ENCODE results near the gene RASAL1. TPM values are rescaled to one million over a fixed set of nuclear protein-coding genes. Genes with fewer than 3 reads are reported as not detected.

Gene RASAL1
- total and polyA plus RNA-seq, 11 donors = not detected

DNA sequence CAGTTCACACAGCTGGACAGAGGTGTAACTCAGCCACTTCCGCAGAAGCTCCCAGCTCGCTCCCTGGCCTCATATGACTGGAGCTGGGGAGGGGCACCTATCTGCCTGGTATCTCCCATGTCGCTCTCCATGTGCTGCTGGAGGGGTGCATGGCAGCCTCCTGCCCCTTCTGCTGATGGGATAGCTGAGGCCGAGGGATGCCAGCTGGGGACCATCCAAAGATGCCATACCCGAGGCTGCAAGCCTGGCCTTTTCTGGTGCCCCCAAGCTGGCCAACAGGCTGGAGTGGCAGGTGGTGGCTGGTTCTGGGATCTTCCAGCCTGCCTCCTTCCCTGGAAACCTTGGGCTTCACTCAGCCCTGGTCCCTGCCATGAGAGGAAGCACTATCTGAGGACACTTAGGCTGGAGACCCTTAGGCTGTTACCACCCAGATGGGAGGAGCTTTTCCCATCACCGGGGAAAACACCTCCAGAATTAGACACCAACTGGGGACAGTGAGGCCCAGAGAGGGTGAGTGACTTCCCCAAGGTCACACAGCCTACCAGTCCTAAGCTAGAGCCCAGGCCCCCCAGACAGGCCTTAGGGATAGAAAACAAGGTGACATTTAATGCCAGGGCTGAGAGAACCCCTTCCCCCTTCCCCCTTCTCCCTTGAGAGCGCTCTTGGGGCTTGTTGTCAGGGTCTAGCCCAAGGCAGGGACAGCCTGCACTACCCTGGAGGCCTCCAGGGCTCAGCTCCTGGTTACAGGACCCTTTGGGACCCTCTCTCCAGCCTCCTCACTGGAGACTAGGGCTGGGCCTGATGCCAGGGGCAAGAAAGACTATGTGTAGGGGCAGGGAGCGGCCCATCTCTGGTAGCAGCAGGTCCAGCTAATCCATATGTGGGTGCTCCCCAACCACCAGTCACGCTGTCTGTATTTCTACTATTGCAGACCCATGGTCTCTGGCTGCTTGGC lies 71.9 kb downstream of the RASAL1 start:
- 81 to 88% (median 82%) methylated on average over 4 to 9 of the region's 9 CpGs for WGBS, 4 donors
- H3K4me3 ChIP-seq = no peak overlapping the region
- ATAC-seq (no peak), DNase-seq (no peak)
- H3K4me1 ChIP-seq = no peaks in the 10 kb centered on the region
- peaks cover 0 to 24% (median 11%) of the 10 kb centered on the region in 9 donors for H3K27me3 ChIP-seq
- no peak overlapping the region for H3K27ac ChIP-seq
- no peaks in the 10 kb centered on the region for H3K9me3 ChIP-seq
- TF ChIP-seq POLR2A (IDR thresholded peaks at IDR 0.05) = no peak
- TF ChIP-seq, protein P1, sequence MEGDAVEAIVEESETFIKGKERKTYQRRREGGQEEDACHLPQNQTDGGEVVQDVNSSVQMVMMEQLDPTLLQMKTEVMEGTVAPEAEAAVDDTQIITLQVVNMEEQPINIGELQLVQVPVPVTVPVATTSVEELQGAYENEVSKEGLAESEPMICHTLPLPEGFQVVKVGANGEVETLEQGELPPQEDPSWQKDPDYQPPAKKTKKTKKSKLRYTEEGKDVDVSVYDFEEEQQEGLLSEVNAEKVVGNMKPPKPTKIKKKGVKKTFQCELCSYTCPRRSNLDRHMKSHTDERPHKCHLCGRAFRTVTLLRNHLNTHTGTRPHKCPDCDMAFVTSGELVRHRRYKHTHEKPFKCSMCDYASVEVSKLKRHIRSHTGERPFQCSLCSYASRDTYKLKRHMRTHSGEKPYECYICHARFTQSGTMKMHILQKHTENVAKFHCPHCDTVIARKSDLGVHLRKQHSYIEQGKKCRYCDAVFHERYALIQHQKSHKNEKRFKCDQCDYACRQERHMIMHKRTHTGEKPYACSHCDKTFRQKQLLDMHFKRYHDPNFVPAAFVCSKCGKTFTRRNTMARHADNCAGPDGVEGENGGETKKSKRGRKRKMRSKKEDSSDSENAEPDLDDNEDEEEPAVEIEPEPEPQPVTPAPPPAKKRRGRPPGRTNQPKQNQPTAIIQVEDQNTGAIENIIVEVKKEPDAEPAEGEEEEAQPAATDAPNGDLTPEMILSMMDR (IDR thresholded peaks at IDR 0.05) = no peak
- H3K36me3 ChIP-seq = no peaks in the 10 kb centered on the region
- intact Hi-C loops (cut with DNase I) = no loop called here

DNA sequence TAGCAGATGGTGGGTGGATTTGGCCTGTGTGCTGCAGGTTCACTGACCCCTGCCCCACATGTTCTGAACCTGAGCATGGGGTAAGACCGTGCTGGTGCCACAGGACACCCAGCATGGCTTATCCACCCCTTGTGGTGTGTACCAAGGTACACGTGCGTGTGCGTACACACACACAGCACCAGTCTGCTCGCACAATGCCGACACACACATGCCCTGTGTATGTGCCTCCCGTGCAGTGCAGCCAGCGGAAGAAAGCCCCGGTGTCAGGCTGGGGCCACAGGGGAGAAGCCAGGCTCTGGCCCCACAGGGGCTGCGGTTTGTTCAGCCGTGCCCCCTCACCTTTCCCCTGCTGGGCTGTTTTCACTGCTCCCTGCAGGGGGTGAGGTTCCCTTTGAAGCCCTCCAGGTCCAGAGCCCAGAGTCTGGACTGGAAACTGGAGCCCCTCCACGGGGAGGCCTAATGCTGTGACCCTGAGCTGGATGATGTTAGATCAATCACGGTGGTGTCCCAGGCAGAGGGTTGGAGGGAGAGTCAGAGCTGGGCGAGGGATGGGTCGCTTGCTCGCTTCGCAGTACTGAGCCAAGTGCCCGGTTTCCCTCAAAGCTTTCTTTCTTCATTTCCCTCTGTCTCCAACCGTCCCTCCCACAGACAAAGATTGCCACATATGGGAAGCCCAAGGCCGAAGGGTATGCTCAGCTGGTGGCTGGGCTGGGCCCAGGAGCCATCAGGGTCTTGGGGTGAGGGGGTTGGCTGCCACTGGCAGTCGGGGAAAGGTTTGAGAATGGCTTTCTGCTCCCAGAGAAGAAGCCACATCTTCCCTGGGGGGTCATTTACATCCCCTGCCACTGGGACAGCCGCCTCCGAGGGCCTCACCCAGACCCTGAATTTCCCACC lies 72.8 kb downstream of the RASAL1 start:
- peaks cover 0 to 29% (median 14%) of the 10 kb centered on the region in 9 donors for H3K27me3 ChIP-seq
- no peak overlapping the region for H3K27ac ChIP-seq
- H3K4me3 ChIP-seq = no peak overlapping the region
- intact Hi-C loops (cut with DNase I) = no loop called here
- DNase-seq = no peak
- peaks cover 0 to under 1% (median 0%) of the 10 kb centered on the region in 12 donors for H3K4me1 ChIP-seq
- ATAC-seq = no peak
- H3K9me3 ChIP-seq = no peaks in the 10 kb centered on the region
- H3K36me3 ChIP-seq = no peaks in the 10 kb centered on the region
- 60 to 66% (median 66%) methylated on average over 14 to 23 of the region's 23 CpGs for WGBS, 4 donors
- TF ChIP-seq POLR2A (IDR thresholded peaks at IDR 0.05) = no peak
- TF ChIP-seq, protein P1 (IDR thresholded peaks at IDR 0.05) = no peak

DNA sequence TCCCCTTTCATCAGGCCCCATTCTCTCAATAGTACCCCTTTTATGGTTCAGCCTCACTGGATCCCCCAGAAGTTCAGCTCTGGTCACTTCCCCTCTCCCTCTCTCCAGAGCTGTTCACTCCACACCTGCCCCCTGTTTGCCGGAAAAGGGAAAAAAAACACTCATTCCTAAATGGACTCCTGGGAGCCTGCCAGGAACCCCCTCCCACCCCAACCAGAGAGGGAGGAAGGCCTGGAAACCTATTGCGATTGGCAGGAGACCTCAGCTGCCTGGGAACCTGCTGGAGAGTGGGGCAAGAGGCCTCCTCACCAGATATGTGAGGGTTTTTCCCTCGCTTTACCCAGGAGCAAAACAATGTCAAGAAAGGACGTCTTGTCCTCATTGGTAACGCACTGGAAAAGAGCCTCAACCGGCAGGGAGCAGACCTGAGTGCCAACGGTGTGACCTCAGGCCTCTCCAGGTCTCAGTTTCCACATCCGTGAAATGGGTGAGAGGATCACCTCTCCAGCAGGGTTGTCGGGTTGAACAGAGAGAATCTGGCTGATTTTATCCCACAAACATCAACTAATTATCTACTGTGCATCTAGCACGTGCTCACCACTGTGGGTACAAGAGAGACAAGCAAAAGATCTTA lies 74.4 kb downstream of the RASAL1 start:
- ATAC-seq (no peak), DNase-seq (no peak)
- intact Hi-C loops (cut with DNase I) = no loop called here
- H3K4me3 ChIP-seq = no peak overlapping the region
- 60 to 72% (median 65%) methylated on average over 9 to 10 of the region's 10 CpGs for WGBS, 4 donors
- H3K27me3 ChIP-seq = peaks cover 11 to 45% (median 29%) of the 10 kb centered on the region in 9 donors
- no peaks in the 10 kb centered on the region for H3K9me3 ChIP-seq
- H3K4me1 ChIP-seq = peaks cover 0 to 16% (median 6%) of the 10 kb centered on the region in 12 donors
- no peak overlapping the region for H3K27ac ChIP-seq
- no peaks in the 10 kb centered on the region for H3K36me3 ChIP-seq
- no peak for TF ChIP-seq POLR2A (IDR thresholded peaks at IDR 0.05)
- TF ChIP-seq, protein P1 (IDR thresholded peaks at IDR 0.05) = no peak

All from heart left ventricle (tissue), 16 donors.